ENCODE results near the gene CDH24. TPM values are rescaled to one million over a fixed set of nuclear protein-coding genes. Genes with fewer than 3 reads are reported as not detected.
A peak's percentile ranks its signal among the peaks of the same experiment; 100 is the strongest.

CDH24 gene
- total and polyA plus RNA-seq, 9 of the 15 experiments (the other 6 are each of a cell fraction or from before 2014, with no cell fraction given), result 0.04 to 16.2 (median 4.9) TPM

DNA sequence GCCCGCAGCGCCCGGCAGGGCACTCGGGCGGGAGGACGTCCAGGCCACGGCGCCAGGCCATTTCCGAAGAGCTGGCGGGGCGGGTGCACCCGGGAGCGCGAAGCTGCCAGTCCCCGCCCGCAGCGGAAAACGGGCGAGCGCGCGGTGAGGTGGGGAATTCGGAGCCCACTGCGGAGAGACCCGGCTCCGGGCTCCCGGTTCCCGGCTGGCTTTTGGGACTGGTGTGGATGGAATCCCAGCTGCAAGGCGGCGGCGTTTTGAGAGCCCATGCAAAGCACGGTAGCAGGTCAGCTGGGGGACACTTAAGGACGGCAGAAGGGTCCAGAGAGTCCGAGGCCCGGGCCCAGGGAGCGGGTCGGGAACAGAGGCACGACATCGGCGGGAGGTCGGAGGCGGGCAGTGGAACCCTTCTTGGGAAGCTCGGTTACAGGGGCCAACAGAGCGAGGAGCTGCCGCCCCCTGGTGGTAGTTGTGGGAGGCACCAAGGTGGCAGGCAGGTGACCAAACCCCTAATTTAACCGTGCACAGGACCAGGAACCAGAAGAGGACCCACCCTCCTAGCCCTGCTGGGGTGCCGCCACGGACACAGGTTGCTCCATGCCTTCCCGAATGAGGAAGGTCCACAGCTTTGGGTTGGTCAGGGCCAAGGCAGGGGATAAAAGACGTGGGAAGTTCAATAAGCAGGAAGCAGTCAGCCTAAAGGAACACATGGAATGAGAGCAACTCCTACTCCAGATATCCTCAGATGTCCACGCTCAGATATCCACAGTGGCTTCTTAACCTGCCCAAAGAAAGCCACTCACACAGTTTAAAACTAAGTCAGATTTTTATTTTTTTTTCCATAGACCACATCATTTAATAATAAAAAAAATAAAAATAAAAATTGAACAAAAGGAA is 685 bp upstream of the CDH24 start (continued):
- TF ChIP-seq, protein P1, sequence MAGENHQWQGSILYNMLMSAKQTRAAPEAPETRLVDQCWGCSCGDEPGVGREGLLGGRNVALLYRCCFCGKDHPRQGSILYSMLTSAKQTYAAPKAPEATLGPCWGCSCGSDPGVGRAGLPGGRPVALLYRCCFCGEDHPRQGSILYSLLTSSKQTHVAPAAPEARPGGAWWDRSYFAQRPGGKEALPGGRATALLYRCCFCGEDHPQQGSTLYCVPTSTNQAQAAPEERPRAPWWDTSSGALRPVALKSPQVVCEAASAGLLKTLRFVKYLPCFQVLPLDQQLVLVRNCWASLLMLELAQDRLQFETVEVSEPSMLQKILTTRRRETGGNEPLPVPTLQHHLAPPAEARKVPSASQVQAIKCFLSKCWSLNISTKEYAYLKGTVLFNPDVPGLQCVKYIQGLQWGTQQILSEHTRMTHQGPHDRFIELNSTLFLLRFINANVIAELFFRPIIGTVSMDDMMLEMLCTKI (IDR thresholded peaks at IDR 0.05; ENCODE audit: partially characterized antibody), result no peak
- peak; percentile 64 for TF ChIP-seq RB1 (IDR thresholded peaks at IDR 0.05; ENCODE audit: low read depth)
- peak; percentile 93; the same call in 1 of the 2 replicates for TF ChIP-seq KAT7 (CRISPR knock-in tag; IDR thresholded peaks at IDR 0.05; ENCODE audit: borderline replicate concordance)
- TF ChIP-seq, protein P2, sequence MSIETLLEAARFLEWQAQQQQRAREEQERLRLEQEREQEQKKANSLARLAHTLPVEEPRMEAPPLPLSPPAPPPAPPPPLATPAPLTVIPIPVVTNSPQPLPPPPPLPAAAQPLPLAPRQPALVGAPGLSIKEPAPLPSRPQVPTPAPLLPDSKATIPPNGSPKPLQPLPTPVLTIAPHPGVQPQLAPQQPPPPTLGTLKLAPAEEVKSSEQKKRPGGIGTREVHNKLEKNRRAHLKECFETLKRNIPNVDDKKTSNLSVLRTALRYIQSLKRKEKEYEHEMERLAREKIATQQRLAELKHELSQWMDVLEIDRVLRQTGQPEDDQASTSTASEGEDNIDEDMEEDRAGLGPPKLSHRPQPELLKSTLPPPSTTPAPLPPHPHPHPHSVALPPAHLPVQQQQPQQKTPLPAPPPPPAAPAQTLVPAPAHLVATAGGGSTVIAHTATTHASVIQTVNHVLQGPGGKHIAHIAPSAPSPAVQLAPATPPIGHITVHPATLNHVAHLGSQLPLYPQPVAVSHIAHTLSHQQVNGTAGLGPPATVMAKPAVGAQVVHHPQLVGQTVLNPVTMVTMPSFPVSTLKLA (conservative IDR thresholded peaks at IDR 0.05), result peak in 1 of 2 experiments; percentile 45; a peak in 2 of 4 replicates
- TF ChIP-seq CBFA2T3 (IDR thresholded peaks at IDR 0.05), result no peak
- TF ChIP-seq, protein P3, sequence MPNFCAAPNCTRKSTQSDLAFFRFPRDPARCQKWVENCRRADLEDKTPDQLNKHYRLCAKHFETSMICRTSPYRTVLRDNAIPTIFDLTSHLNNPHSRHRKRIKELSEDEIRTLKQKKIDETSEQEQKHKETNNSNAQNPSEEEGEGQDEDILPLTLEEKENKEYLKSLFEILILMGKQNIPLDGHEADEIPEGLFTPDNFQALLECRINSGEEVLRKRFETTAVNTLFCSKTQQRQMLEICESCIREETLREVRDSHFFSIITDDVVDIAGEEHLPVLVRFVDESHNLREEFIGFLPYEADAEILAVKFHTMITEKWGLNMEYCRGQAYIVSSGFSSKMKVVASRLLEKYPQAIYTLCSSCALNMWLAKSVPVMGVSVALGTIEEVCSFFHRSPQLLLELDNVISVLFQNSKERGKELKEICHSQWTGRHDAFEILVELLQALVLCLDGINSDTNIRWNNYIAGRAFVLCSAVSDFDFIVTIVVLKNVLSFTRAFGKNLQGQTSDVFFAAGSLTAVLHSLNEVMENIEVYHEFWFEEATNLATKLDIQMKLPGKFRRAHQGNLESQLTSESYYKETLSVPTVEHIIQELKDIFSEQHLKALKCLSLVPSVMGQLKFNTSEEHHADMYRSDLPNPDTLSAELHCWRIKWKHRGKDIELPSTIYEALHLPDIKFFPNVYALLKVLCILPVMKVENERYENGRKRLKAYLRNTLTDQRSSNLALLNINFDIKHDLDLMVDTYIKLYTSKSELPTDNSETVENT (CRISPR knock-in tag; IDR thresholded peaks at IDR 0.05), result peak; percentile 26; the same call in 1 of the 2 replicates
- no peak for TF ChIP-seq CEBPG (CRISPR knock-in tag; IDR thresholded peaks at IDR 0.05)
- TF ChIP-seq CEBPG (tag; conservative IDR thresholded peaks at IDR 0.05 in 1 of 2, IDR thresholded peaks at IDR 0.05 in 1 of 2), result no peak
- TF ChIP-seq MTA1 (IDR thresholded peaks at IDR 0.05; ENCODE audit: borderline replicate concordance), result no peak
- peak; percentile 74; the same call in 1 of the 2 replicates for TF ChIP-seq LCOR (CRISPR knock-in tag; IDR thresholded peaks at IDR 0.05)
- TF ChIP-seq YY1 (IDR thresholded peaks at IDR 0.05; ENCODE audit: borderline replicate concordance in 1 of 3, control insufficient read depth in 1 of 3, extremely low read depth in 1 of 3, insufficient read depth in 3 of 3, insufficient read length in 1 of 3, insufficient replicate concordance in 2 of 3, low read depth in 1 of 3, low read length in 2 of 3), result peak in 2 of 3 experiments; percentile 48
- TF ChIP-seq, protein P4, sequence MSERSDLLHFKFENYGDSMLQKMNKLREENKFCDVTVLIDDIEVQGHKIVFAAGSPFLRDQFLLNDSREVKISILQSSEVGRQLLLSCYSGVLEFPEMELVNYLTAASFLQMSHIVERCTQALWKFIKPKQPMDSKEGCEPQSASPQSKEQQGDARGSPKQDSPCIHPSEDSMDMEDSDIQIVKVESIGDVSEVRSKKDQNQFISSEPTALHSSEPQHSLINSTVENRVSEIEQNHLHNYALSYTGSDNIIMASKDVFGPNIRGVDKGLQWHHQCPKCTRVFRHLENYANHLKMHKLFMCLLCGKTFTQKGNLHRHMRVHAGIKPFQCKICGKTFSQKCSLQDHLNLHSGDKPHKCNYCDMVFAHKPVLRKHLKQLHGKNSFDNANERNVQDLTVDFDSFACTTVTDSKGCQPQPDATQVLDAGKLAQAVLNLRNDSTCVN (CRISPR knock-in tag; IDR thresholded peaks at IDR 0.05), result 0 out of 2 replicates have a peak, but pooled peaks have one; percentile 10
- 0 out of 2 replicates have a peak, but pooled peaks have one; percentile 44 for TF ChIP-seq NBN (IDR thresholded peaks at IDR 0.05; ENCODE audit: low read depth)
- no peak for TF ChIP-seq HOXB6 (CRISPR knock-in tag; IDR thresholded peaks at IDR 0.05; ENCODE audit: borderline replicate concordance)
- TF ChIP-seq ZNF764 (CRISPR knock-in tag; IDR thresholded peaks at IDR 0.05; ENCODE audit: low read depth), result no peak
- TF ChIP-seq L3MBTL2 (IDR thresholded peaks at IDR 0.05), result peak; percentile 32; the same call in 1 of the 2 replicates
- TF ChIP-seq ZNF561 (CRISPR knock-in tag; conservative IDR thresholded peaks at IDR 0.05), result no peak
- TF ChIP-seq, protein P5, sequence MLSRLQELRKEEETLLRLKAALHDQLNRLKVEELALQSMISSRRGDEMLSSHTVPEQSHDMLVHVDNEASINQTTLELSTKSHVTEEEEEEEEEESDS (CRISPR knock-in tag; IDR thresholded peaks at IDR 0.05), result no peak
